CD14-positive monocyte (primary cell): Measurements from ENCODE around the gene BAAT. TPM values are rescaled to one million over a fixed set of nuclear protein-coding genes. Genes with fewer than 3 reads are reported as not detected.

Experiments
- DNase-seq, 3 donors: peaks; one replicate each; pipeline ENCODE4 v3.0.0-alpha.2; 2011 to 2022
- H2AFZ ChIP-seq: 2 replicates; pipeline ENCODE4 v1.6.0; 2012; ENCODE audit warnings: mild to moderate bottlenecking, low read depth, low read length, inconsistent platforms; ENCODE audit not compliant: insufficient read depth, poor library complexity, severe bottlenecking
- H3K27ac ChIP-seq, 2 donors: 1 replicate in 1 of 2; 2 replicates in 1 of 2; pipeline ENCODE4 v1.5.1; 2012 to 2013; ENCODE audit warnings: low read length in 2 of 2, control low read depth in 1 of 2, inconsistent platforms in 1 of 2, low read depth in 1 of 2, mild to moderate bottlenecking in 1 of 2
- H3K27me3 ChIP-seq, 2 donors: one replicate each; pipeline versions ENCODE4 v1.6.0 to v1.6.1; 2011 to 2013; ENCODE audit warnings: low read length in 2 of 2; ENCODE audit not compliant: control insufficient read depth in 2 of 2, insufficient read depth in 2 of 2
- H3K36me3 ChIP-seq, 2 donors: replicated peaks in 1 of 2; 1 replicate in 1 of 2; 2 replicates in 1 of 2; pipeline versions ENCODE4 v1.5.1 to v1.6.1; 2012 to 2013; ENCODE audit warnings: low read length in 2 of 2, control low read depth in 1 of 2, inconsistent platforms in 1 of 2, mild to moderate bottlenecking in 1 of 2; ENCODE audit not compliant: insufficient read depth in 2 of 2, control insufficient read depth in 1 of 2
- H3K4me1 ChIP-seq, 2 donors: 1 replicate in 1 of 2; 2 replicates in 1 of 2; pipeline versions ENCODE4 v1.5.1 to v1.6.1; 2012 to 2013; ENCODE audit warnings: low read length in 2 of 2, control low read depth in 1 of 2, inconsistent platforms in 1 of 2, mild to moderate bottlenecking in 1 of 2, moderate library complexity in 1 of 2; ENCODE audit not compliant: insufficient read depth in 2 of 2, control insufficient read depth in 1 of 2
- H3K4me2 ChIP-seq: replicated peaks from 2 replicates; pipeline ENCODE3; 2012; ENCODE audit warnings: low read length, moderate library complexity, mild to moderate bottlenecking; ENCODE audit not compliant: poor library complexity, severe bottlenecking; ENCODE audit errors: extremely low read depth
- H3K4me3 ChIP-seq, 3 experiments: fragments of 200-600 bp in 1 of 3; sonication (generic) in 1 of 3; replicated peaks in 1 of 3; 1 replicate in 2 of 3; 2 replicates in 1 of 3; pipeline ENCODE4 v1.5.1; 2011 to 2013; ENCODE audit warnings: low read length in 3 of 3, mild to moderate bottlenecking in 3 of 3, control low read depth in 2 of 3, low read depth in 2 of 3, inconsistent platforms in 1 of 3, moderate library complexity in 1 of 3
- H3K79me2 ChIP-seq: 2 replicates; pipeline ENCODE4 v1.6.0; 2012; ENCODE audit warnings: mild to moderate bottlenecking, control low read depth, inconsistent platforms, low read length, moderate library complexity; ENCODE audit not compliant: insufficient read depth
- H3K9ac ChIP-seq: 2 replicates; pipeline ENCODE4 v1.6.0; 2017; ENCODE audit warnings: low read length, mild to moderate bottlenecking; ENCODE audit not compliant: insufficient read depth, poor library complexity, severe bottlenecking
- H3K9me3 ChIP-seq, 2 donors: replicated peaks in 1 of 2; 1 replicate in 1 of 2; 2 replicates in 1 of 2; pipeline versions ENCODE4 v1.5.1 to v1.6.1; 2012 to 2013; ENCODE audit warnings: low read length in 2 of 2, control low read depth in 1 of 2; ENCODE audit not compliant: control insufficient read depth in 1 of 2, insufficient read depth in 1 of 2
- H4K20me1 ChIP-seq: 2 replicates; pipeline ENCODE4 v1.6.0; 2012; ENCODE audit warnings: mild to moderate bottlenecking, low read length, control low read depth, moderate library complexity; ENCODE audit not compliant: insufficient read depth
- H3K27ac Mint-ChIP-seq, 7 donors: one replicate each; pipeline ENCODE4 v1.8.0; 2020; ENCODE audit warnings: mild to moderate bottlenecking in 7 of 7, mixed read lengths in 7 of 7, moderate library complexity in 6 of 7, inconsistent platforms in 2 of 7
- H3K27me3 Mint-ChIP-seq, 3 donors: one replicate each; pipeline ENCODE4 v1.8.0; 2021 to 2022; ENCODE audit warnings: low read depth in 3 of 3, mild to moderate bottlenecking in 3 of 3, mixed read lengths in 3 of 3, moderate library complexity in 3 of 3, inconsistent platforms in 1 of 3
- H3K36me3 Mint-ChIP-seq, 2 donors: one replicate each; pipeline ENCODE4 v1.8.0; 2020; ENCODE audit warnings: mixed read lengths in 2 of 2, inconsistent platforms in 1 of 2, mild to moderate bottlenecking in 1 of 2
- H3K4me1 Mint-ChIP-seq: one replicate; pipeline ENCODE4 v1.8.0; 2020; ENCODE audit warnings: mild to moderate bottlenecking, mixed read lengths
- H3K4me3 Mint-ChIP-seq, 2 donors: one replicate each; pipeline ENCODE4 v1.8.0; 2020; ENCODE audit warnings: mild to moderate bottlenecking in 2 of 2, mixed read lengths in 2 of 2, moderate library complexity in 1 of 2
- H3K9me3 Mint-ChIP-seq, 7 donors: one replicate each; pipeline ENCODE4 v1.8.0; 2020 to 2022; ENCODE audit warnings: mixed read lengths in 7 of 7, mild to moderate bottlenecking in 6 of 7, moderate library complexity in 6 of 7, inconsistent platforms in 2 of 7
- CTCF ChIP-seq: fragments of 200-600 bp; IDR thresholded peaks from one replicate; pipeline ENCODE4 v1.8.0; 2022; ENCODE audit warnings: antibody characterized with exemption, mild to moderate bottlenecking
- intact Hi-C, 2 donors: fragments of 100-400 bp; cut with micrococcal nuclease; formaldehyde crosslinking; loops; one replicate each; pipeline versions ENCODE4 v1.15.0 to v1.15.1; 2023
- polyA plus RNA-seq, 3 donors: library from polyadenylated mRNA; depleted of rRNA in 1 of 3; unstranded in 2 of 3; stranded (reverse) in 1 of 3; fragments of 300-500 nt in 2 of 3; fragments of >200 nt in 1 of 3; fragmentation: Illumina TruSeq in 2 of 3; gene quantifications; 1 replicate in 2 of 3; 2 replicates in 1 of 3; pipeline ENCODE4 v1.2.3, GENCODE V29; 2012 to 2021

The BAAT gene
- polyA plus RNA-seq, 3 donors: not detected

GRCh38 chr9:101417389-101417788, 32.6 kb upstream of the BAAT start:
- Histone ChIP-seq H3K4me2 (no peak overlapping the region), H3K27ac (no peak overlapping the region), H4K20me1 (no peaks in the 10 kb centered on the region), H3K9me3 (peaks cover 12 to 33% of the 10 kb centered on the region in 2 donors), H3K4me3 (no peak overlapping the region), H3K79me2 (no peaks in the 10 kb centered on the region), H2AFZ (no peak overlapping the region), H3K4me1 (no peaks in the 10 kb centered on the region), H3K27me3 (no peaks in the 10 kb centered on the region), H3K36me3 (no peaks in the 10 kb centered on the region), H3K9ac (no peak overlapping the region)
- intact Hi-C loops: no loop called here
- no peak overlapping the region for H3K4me3 Mint-ChIP-seq
- no peak for TF ChIP-seq CTCF
- H3K36me3 Mint-ChIP-seq: no peaks in the 10 kb centered on the region
- peaks cover 0 to 1% (median 0%) of the 10 kb centered on the region in 3 donors for H3K27me3 Mint-ChIP-seq
- H3K27ac Mint-ChIP-seq: peak overlapping the region in 1 of 7 donors; percentile 28
- no peak for DNase-seq
- no peaks in the 10 kb centered on the region for H3K4me1 Mint-ChIP-seq
- H3K9me3 Mint-ChIP-seq: peaks cover 18 to 37% (median 20%) of the 10 kb centered on the region in 7 donors

GRCh38 chr9:101415578-101415977, 30.8 kb upstream of the BAAT start:
- H2AFZ ChIP-seq: no peak overlapping the region
- intact Hi-C loops: no loop called here
- peaks cover 0 to 1% (median 0%) of the 10 kb centered on the region in 3 donors for H3K27me3 Mint-ChIP-seq
- H3K36me3 Mint-ChIP-seq: no peaks in the 10 kb centered on the region
- no peak for TF ChIP-seq CTCF
- no peak overlapping the region for H3K4me3 ChIP-seq
- H3K27ac Mint-ChIP-seq: peak overlapping the region in 1 of 7 donors; percentile 21
- no peaks in the 10 kb centered on the region for H4K20me1 ChIP-seq
- H3K9me3 Mint-ChIP-seq: peaks cover 27 to 46% (median 34%) of the 10 kb centered on the region in 7 donors
- H3K4me2 ChIP-seq: no peak overlapping the region
- no peaks in the 10 kb centered on the region for H3K36me3 ChIP-seq
- H3K4me1 Mint-ChIP-seq: no peaks in the 10 kb centered on the region
- no peak overlapping the region for H3K9ac ChIP-seq
- no peaks in the 10 kb centered on the region for H3K27me3 ChIP-seq
- H3K9me3 ChIP-seq: peaks cover 14 to 52% of the 10 kb centered on the region in 2 donors
- no peak for DNase-seq
- no peak overlapping the region for H3K4me3 Mint-ChIP-seq
- H3K79me2 ChIP-seq: no peaks in the 10 kb centered on the region
- no peak overlapping the region for H3K27ac ChIP-seq
- no peaks in the 10 kb centered on the region for H3K4me1 ChIP-seq
